Muscle of arm (tissue), 14 donors: ENCODE measurements around the gene S100A3. TPM values are rescaled to one million over a fixed set of nuclear protein-coding genes. Genes with fewer than 3 reads are reported as not detected.
"Not testable (repeated sequence)": the region's sequence is repeated elsewhere in the genome, so short reads cannot be mapped to it uniquely, and the experiment has no call there.

Experiments used
- DNase-seq: peaks from one replicate; pipeline ENCODE4 v3.0.0-alpha.2; 2013
- long read RNA-seq, 11 donors: transcript quantifications; one replicate each; lab custom pipeline, GENCODE V29; 2026
- polyA plus RNA-seq, 12 donors: library from polyadenylated mRNA; unstranded; fragments of 120-200 nt; gene quantifications; one replicate each; pipeline ENCODE4 v1.2.1, GENCODE V29; 2013; ENCODE audit not compliant: insufficient read length in 12 of 12

The S100A3 gene
- polyA plus RNA-seq, result 1 to 10 TPM in 5 of 12 donors, under 1 TPM in 5, not detected in 2; 0.35 to 3.5 (median 1.00) TPM
- long read RNA-seq, donor 1, result 0 reads
- long read RNA-seq, donor 2, result 0 reads
- long read RNA-seq, donor 3, result 0 reads
- long read RNA-seq, donor 4, result 0 reads
- long read RNA-seq, donor 5, result 0 reads
- long read RNA-seq, donor 6, result 0 reads
- long read RNA-seq, donor 7, result 0 reads
- long read RNA-seq, donor 8, result 0 reads
- long read RNA-seq, donor 9, result 0 reads
- long read RNA-seq, donor 10, result 0 reads
- long read RNA-seq, donor 11, result 0 reads

- DNase-seq, result no peak
Measured at GRCh38 chr1:153548722-153549688, at the start of gene S100A3. Gene S100A3 (minus strand): TSS chr1:153549258. CDS start chr1:153548485, 773 bp downstream.

- peak; percentile 33 for DNase-seq
Measured at GRCh38 chr1:153598309-153599172, 49.5 kb upstream of the S100A3 start.

- DNase-seq, result no peak
Measured at GRCh38 chr1:153597206-153597605, 48.1 kb upstream of the S100A3 start.

GRCh38 chr1:153592748-153593147, 43.7 kb upstream of the S100A3 start:
- no peak for DNase-seq

GRCh38 chr1:153588482-153588881, 39.4 kb upstream of the S100A3 start:
- DNase-seq, result no peak

GRCh38 chr1:153588033-153588432, 39.0 kb upstream of the S100A3 start:
- not testable (repeated sequence) for DNase-seq

- DNase-seq, result no peak
Measured at GRCh38 chr1:153587314-153587713, 38.3 kb upstream of the S100A3 start.

GRCh38 chr1:153586347-153586746, 37.3 kb upstream of the S100A3 start:
- no peak for DNase-seq

GRCh38 chr1:153585006-153585405, 35.9 kb upstream of the S100A3 start:
- DNase-seq, result no peak

- no peak for DNase-seq
Measured at GRCh38 chr1:153583976-153584375, 34.9 kb upstream of the S100A3 start.

GRCh38 chr1:153583514-153583913, 34.5 kb upstream of the S100A3 start:
- DNase-seq, result not testable (repeated sequence)

GRCh38 chr1:153582836-153583235, 33.8 kb upstream of the S100A3 start:
- not testable (repeated sequence) for DNase-seq

GRCh38 chr1:153578936-153579335, 29.9 kb upstream of the S100A3 start:
- DNase-seq, result no peak

GRCh38 chr1:153578490-153578889, 29.4 kb upstream of the S100A3 start:
- DNase-seq, result no peak

- no peak for DNase-seq
Measured at GRCh38 chr1:153577624-153578051, 28.6 kb upstream of the S100A3 start.

- no peak for DNase-seq
Measured at GRCh38 chr1:153577138-153577537, 28.1 kb upstream of the S100A3 start.

- not testable (repeated sequence) for DNase-seq
Measured at GRCh38 chr1:153575497-153575896, 26.4 kb upstream of the S100A3 start.

- not testable (repeated sequence) for DNase-seq
Measured at GRCh38 chr1:153575081-153575491, 26.0 kb upstream of the S100A3 start.

- no peak for DNase-seq
Measured at GRCh38 chr1:153573351-153573750, 24.3 kb upstream of the S100A3 start.

GRCh38 chr1:153572569-153573015, 23.5 kb upstream of the S100A3 start:
- DNase-seq, result peak; percentile 47

- DNase-seq, result no peak
Measured at GRCh38 chr1:153571706-153572105, 22.6 kb upstream of the S100A3 start.

GRCh38 chr1:153570874-153571273, 21.8 kb upstream of the S100A3 start:
- no peak for DNase-seq
